Stomach (tissue), 19 donors: ENCODE results near the gene FOXO1. TPM values are rescaled to one million over a fixed set of nuclear protein-coding genes. Genes with fewer than 3 reads are reported as not detected.
"Not testable (repeated sequence)": the region's sequence is repeated elsewhere in the genome, so short reads cannot be mapped to it uniquely, and the experiment has no call there.

ENCODE experiments used
- DNase-seq, 2 donors: peaks; one replicate each; pipeline versions ENCODE4 v3.0.0 to v3.0.0-alpha.2; 2013 to 2019
- H3K27ac ChIP-seq, 5 donors: fragments of 200-600 bp in 4 of 5; sonication (generic) in 4 of 5; one replicate each; pipeline ENCODE4 v1.5.1; 2013 to 2019; ENCODE audit warnings: mild to moderate bottlenecking in 1 of 5, moderate library complexity in 1 of 5
- H3K27me3 ChIP-seq, 3 donors: fragments of 200-600 bp; sonication (generic); one replicate each; pipeline ENCODE4 v1.5.1; 2017 to 2019; ENCODE audit warnings: mixed run types in 1 of 3
- H3K36me3 ChIP-seq, 4 donors: fragments of 200-600 bp; sonication (generic); 1 replicate in 3 of 4; 2 replicates in 1 of 4; pipeline ENCODE4 v1.5.1; 2016 to 2019
- H3K4me1 ChIP-seq, 4 donors: fragments of 200-600 bp; sonication (generic); one replicate each; pipeline ENCODE4 v1.5.1; 2016 to 2019
- H3K4me3 ChIP-seq, 4 donors: fragments of 200-600 bp; sonication (generic) in 3 of 4; one replicate each; pipeline ENCODE4 v1.5.1; 2016 to 2019; ENCODE audit warnings: mild to moderate bottlenecking in 1 of 4
- H3K9me3 ChIP-seq, 4 donors: fragments of 200-600 bp; sonication (generic); one replicate each; pipeline ENCODE4 v1.5.1; 2016 to 2019
- CTCF ChIP-seq, 7 experiments: fragments of 450-650 bp in 4 of 7; fragments of 200-600 bp in 3 of 7; sonication (generic) in 3 of 7; IDR thresholded peaks; one replicate each; pipeline ENCODE4 v1.5.1; 2016 to 2019; ENCODE audit warnings: antibody characterized with exemption in 7 of 7, control low read depth in 2 of 7, mild to moderate bottlenecking in 1 of 7
- EP300 ChIP-seq: sonication (generic); formaldehyde crosslinking; IDR thresholded peaks from one replicate; pipeline ENCODE4 v1.6.1; 2017; ENCODE audit warnings: antibody characterized with exemption
- POLR2A ChIP-seq, 4 donors: fragments of 450-650 bp; IDR thresholded peaks; one replicate each; pipeline ENCODE4 v1.6.1; 2016; ENCODE audit warnings: antibody characterized with exemption in 4 of 4, control low read depth in 2 of 4, mild to moderate bottlenecking in 1 of 4, moderate library complexity in 1 of 4
- POLR2AphosphoS5 ChIP-seq, 3 donors: sonication (generic); formaldehyde crosslinking; IDR thresholded peaks; one replicate each; pipeline ENCODE4 v1.6.1; 2016; ENCODE audit warnings: antibody characterized with exemption in 3 of 3
- WGBS, 5 donors: extraction: QIAGEN DNeasy Blood & Tissue Kit in 3 of 5; methylation state at CpG; one replicate each; pipeline versions ENCODE4 v1.1.5 to v1.1.7; 2013 to 2018; 5-methylcytosine and 5-hydroxymethylcytosine counted together
- intact Hi-C: fragments of 100-400 bp; cut with DNase I; formaldehyde crosslinking; loops from one replicate; pipeline ENCODE4 v1.15.1; 2023; ENCODE audit warnings: low total_unique reads
- long read RNA-seq, 10 donors: transcript quantifications; one replicate each; lab custom pipeline, GENCODE V29; 2026
- polyA plus RNA-seq, 3 donors: library from polyadenylated mRNA; stranded (reverse); fragments of 200-250 nt; gene quantifications; one replicate each; pipeline ENCODE4 v1.2.3, GENCODE V29; 2013
- total RNA-seq, 5 donors: library from RNA; depleted of rRNA; stranded (reverse); fragments of >200 nt; gene quantifications; one replicate each; pipeline versions ENCODE4 v1.1.0 to v1.2.3, GENCODE V29; 2014 to 2016
- donor health status: healthy with polysubstance abuse.
- donor health status: Bipolar disorder and iron deficiency.
- donor health status: healthy.

FOXO1 gene
- 10 to 100 TPM; 12.9 to 43.7 (median 26.6) TPM for total RNA-seq
- 1 to 10 TPM; 4.2 to 9.9 (median 7.8) TPM for polyA plus RNA-seq
- long read RNA-seq, donor 1: 0 reads
- long read RNA-seq, donor 2: 0 reads
- long read RNA-seq, donor 3, full-length matches to known transcripts: 1 of 1 reads
- long read RNA-seq, donor 3, partial matches to known transcripts: 0 of 1 reads
- long read RNA-seq, donor 3, other reads (novel, unspliced or antisense): 0 of 1 reads
- long read RNA-seq, donor 4: 0 reads
- long read RNA-seq, donor 5, full-length matches to known transcripts: 3 of 11 reads
- long read RNA-seq, donor 5, partial matches to known transcripts: 8 of 11 reads
- long read RNA-seq, donor 5, other reads (novel, unspliced or antisense): 0 of 11 reads
- long read RNA-seq, donor 6, full-length matches to known transcripts: 3 of 10 reads
- long read RNA-seq, donor 6, partial matches to known transcripts: 7 of 10 reads
- long read RNA-seq, donor 6, other reads (novel, unspliced or antisense): 0 of 10 reads
- long read RNA-seq, donor 7, full-length matches to known transcripts: 2 of 9 reads
- long read RNA-seq, donor 7, partial matches to known transcripts: 7 of 9 reads
- long read RNA-seq, donor 7, other reads (novel, unspliced or antisense): 0 of 9 reads
- long read RNA-seq, donor 8, full-length matches to known transcripts: 1 of 1 reads
- long read RNA-seq, donor 8, partial matches to known transcripts: 0 of 1 reads
- long read RNA-seq, donor 8, other reads (novel, unspliced or antisense): 0 of 1 reads
- long read RNA-seq, donor 9, partial matches to known transcripts: 5 of 5 reads
- long read RNA-seq, donor 9, other reads (novel, unspliced or antisense): 0 of 5 reads
- long read RNA-seq, donor 10, full-length matches to known transcripts: 1 of 1 reads
- long read RNA-seq, donor 10, partial matches to known transcripts: 0 of 1 reads
- long read RNA-seq, donor 10, other reads (novel, unspliced or antisense): 0 of 1 reads

- Histone ChIP-seq H3K4me1 (peaks cover 28 to 39% (median 33%) of the 10 kb centered on the region in 4 donors), H3K27ac (peak within 1 kb of the TSS; percentile 96 to 100 (median 99)), H3K9me3 (no peaks in the 10 kb centered on the region), H3K27me3 (no peaks in the 10 kb centered on the region), H3K36me3 (no peaks in the 10 kb centered on the region), H3K4me3 (peak within 1 kb of the TSS; percentile 76 to 94 (median 91))
- peak; percentile 91 to 96 for DNase-seq
- TF ChIP-seq POLR2A (IDR thresholded peaks at IDR 0.05) (no peak), POLR2AphosphoS5 (IDR thresholded peaks at IDR 0.05) (peak; percentile 67 to 98 (median 93))
- WGBS, 5 donors: 0 to 1% (median 1%) methylated on average over 44 to 108 of the region's 108 CpGs
- intact Hi-C loops: no loop called here
Measured at GRCh38 chr13:40666045-40666932, at the start of gene FOXO1. Gene FOXO1, minus strand, starts transcription at chr13:40666641. Its CDS starts 429 bp downstream, at chr13:40666212.

- H3K36me3 ChIP-seq: peaks cover 0 to 59% (median 36%) of the 10 kb centered on the region in 4 donors
- H3K4me3 ChIP-seq, DNase-seq, H3K27ac ChIP-seq, H3K4me1 ChIP-seq, H3K27me3 ChIP-seq, intact Hi-C loops: not testable (repeated sequence)
- peaks cover 4 to 39% (median 28%) of the 10 kb centered on the region in 4 donors for H3K9me3 ChIP-seq
- WGBS, 5 donors: no CpG with 5 or more reads among the region's 1 CpG
Measured at GRCh38 chr13:40714433-40714832, 48.0 kb upstream of the FOXO1 start.

- Histone ChIP-seq H3K36me3 (no peaks in the 10 kb centered on the region), H3K9me3 (peaks cover 0 to 61% (median 38%) of the 10 kb centered on the region in 4 donors), H3K27me3 (no peaks in the 10 kb centered on the region), H3K4me3 (no peak overlapping the region), H3K27ac (no peak overlapping the region), H3K4me1 (no peaks in the 10 kb centered on the region)
- 74 to 87% (median 80%) methylated on average over 2 of the region's 2 CpGs for WGBS, 5 donors
- TF ChIP-seq CTCF (IDR thresholded peaks at IDR 0.05) (no peak), EP300 (no peak), POLR2AphosphoS5 (IDR thresholded peaks at IDR 0.05) (no peak), POLR2A (IDR thresholded peaks at IDR 0.05) (no peak)
- intact Hi-C loops: no loop called here
- no peak for DNase-seq
Measured at GRCh38 chr13:40706439-40706838, 40.0 kb upstream of the FOXO1 start.

- no peaks in the 10 kb centered on the region for H3K27me3 ChIP-seq
- H3K36me3 ChIP-seq: no peaks in the 10 kb centered on the region
- no peaks in the 10 kb centered on the region for H3K4me1 ChIP-seq
- 79 to 89% (median 83%) methylated on average over 5 of the region's 5 CpGs for WGBS, 5 donors
- TF ChIP-seq EP300 (no peak), POLR2AphosphoS5 (IDR thresholded peaks at IDR 0.05) (no peak), POLR2A (IDR thresholded peaks at IDR 0.05) (no peak), CTCF (IDR thresholded peaks at IDR 0.05) (no peak)
- no peak for DNase-seq
- intact Hi-C loops: no loop called here
- no peaks in the 10 kb centered on the region for H3K9me3 ChIP-seq
- H3K27ac ChIP-seq: no peak overlapping the region
- no peak overlapping the region for H3K4me3 ChIP-seq
Measured at GRCh38 chr13:40697711-40698110, 31.3 kb upstream of the FOXO1 start.
